Inflammatory macrophage treated with lipopolysaccharide for 1 hour (primary cell): Measurements from ENCODE around the gene IPO11.
"Not testable (repeated sequence)": the region's sequence is repeated elsewhere in the genome, so short reads cannot be mapped to it uniquely, and the experiment has no call there.

ENCODE experiments used
- DNase-seq, 2 donors: peaks; one replicate each; pipeline ENCODE4 v3.0.0-alpha.2; 2020 to 2022

IPO11 gene

DNA sequence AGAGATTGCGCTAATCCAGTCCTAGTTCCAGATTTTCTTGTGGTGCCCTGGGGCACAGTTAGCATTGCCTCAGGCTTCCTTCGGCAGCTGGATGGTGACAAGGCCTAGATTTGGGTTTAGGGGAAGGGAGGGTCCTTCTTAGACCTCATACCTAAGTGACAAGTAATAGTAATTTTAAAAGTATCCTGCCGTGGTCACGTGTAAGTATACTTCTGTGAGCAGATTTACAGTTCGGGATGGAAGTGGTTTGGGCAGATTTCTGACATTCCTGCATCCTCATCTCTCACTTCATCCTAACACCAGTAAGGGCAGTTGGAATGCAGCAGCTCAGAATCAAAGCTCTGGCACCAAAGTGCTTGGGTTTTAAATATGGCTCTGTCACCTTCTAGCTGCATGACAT, 237.6 kb downstream of the IPO11 start:
- no peak for DNase-seq

DNA sequence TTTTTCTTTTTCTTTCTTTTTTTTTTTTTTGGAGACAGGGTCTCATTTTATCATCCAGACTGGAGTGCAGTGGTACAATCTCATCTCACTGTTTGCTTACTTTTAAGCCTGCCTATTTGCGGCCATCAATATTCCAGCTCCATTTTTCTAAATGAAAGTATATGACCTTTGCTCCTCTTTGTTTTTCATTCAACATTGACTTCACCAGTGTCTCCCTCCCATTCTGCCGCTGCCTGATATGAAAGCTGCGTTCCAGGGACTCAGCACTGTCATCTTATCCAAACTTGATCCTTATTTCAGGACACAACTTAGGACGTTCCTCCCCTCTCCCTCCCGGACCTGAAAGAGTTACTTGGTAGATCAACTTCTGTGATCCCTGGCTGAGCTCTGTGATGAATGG, 239.7 kb downstream of the IPO11 start:
- DNase-seq = no peak

DNA sequence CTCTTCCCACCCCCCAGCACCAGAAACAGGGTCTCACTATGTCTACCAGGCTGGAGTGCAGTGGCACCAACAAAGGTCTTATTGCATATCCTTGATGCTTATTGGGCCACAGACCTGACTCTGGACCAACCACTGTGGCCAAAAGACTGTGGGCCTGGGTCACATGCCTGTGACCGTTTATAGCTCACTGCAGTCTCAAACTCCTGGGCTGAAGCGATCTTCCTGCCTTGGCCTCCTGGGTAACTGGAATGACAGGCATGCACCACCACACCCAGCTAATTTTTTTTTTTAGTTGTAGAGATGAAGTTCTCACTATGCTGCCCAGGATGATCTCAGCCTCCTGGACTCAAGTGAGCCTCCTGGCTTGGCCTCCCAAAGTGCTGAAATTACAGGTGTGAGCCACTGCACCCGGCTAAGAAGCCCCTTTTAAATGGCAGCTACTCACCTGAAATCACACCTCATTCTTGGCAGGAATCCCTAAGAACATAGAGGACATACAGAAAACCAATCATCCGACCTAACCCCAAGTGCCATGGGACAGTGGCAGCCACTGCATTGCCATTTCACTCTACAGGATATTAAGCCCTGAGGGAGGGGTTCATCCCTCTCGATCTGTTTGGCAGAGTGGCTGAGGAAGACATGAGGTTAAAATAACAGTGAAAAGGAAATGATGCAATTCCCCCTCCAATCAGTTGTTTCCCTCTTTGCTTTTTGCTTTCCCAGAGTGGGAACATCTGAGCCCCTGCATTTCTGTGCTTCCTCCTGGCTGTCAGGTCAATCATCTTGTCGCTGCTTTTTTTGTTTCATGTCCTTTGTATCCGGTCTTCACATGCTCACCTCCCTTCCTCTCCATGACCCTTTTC, 240.7 kb downstream of the IPO11 start:
- DNase-seq = peak in 1 of 2 donors; percentile 1

DNA sequence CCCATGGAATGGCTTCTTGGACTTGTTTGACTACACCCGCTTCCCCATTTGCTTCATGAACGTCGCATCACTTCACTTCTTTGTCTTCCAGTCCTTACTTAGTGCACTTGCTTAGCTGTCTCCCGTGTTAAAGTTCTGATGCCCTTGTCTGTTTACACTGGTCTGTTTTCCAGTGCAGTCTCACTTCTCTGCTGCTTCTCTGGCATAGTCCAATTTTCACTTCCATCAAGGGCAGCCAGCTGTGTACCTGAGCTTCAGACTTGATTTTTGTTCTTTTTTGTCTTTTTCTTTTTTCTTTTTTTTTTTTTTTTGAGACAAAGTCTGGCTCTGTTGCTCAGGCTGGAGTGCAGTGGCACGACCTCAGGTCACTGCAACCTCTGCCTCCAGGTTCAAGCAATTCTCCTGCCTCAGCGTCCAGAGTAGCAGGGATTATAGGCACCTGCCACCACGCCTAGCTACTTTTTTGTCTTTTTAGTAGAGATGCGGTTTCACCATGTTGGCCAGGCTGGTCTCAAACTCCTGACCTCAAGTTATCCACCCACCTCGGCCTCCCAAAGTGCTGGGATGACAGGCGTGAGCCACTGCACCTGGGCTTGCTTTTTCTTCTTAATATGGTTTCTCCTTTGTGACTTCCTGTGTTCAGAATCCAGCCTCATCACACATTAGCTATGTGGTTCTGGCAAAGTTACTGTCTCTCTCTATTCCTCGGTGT, 241.5 kb downstream of the IPO11 start:
- DNase-seq = peak in 1 of 2 donors; percentile 11

DNA sequence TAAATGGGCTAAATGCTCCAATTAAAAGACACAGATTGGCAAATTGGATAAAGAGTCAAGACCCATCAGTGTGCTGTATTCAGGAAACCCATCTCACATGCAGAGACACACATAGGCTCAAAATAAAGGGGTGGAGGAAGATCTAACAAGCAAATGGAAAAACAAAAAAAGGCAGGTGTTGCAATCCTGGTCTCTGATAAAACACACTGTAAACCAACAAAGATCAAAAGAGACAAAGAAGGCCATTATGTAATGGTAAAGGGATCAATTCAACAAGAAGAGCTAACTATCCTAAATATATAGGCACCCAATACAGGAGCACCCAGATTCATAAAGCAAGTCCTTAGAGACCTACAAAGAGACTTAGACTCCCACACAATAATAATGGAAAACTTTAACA, 245.2 kb downstream of the IPO11 start:
- DNase-seq = not testable (repeated sequence)

DNA sequence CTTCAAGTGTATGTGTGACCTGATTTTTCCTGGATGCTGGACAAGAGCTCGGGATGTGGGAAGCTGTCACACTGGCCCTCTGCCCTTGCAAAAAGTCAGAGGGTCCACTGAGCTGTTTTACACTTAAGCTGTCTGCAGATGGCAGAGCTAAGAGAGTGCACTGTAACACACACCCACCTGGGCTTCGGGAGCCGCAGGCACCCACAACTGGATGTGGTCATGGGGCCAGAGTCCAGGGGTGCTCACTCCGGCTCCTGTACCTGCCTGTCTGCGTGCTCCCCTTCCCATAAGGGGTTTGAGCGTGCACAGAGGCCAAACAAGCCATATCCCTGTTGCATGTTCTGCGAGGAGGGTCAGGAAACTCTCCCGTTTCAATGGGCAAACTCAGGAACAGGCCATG, 248.6 kb downstream of the IPO11 start:
- no peak for DNase-seq

DNA sequence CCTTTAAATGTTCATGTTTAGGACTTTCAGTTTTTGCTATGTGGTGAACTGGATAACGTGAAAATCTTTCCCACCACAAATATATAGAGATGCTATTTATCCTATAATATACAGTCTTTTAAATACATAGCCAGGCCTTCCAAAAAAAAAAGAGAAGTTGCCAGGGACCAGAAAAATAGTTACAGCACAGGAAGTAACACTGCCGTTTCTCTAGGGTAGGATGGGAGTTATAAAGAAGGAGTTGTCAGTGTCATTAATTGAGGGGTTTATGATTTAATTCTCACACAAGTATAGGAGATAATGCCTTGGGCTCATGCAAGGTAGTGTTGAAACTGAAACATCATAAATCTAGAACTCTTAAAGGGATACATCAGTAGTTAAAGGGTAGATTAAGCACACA, 250.0 kb downstream of the IPO11 start:
- DNase-seq = no peak

DNA sequence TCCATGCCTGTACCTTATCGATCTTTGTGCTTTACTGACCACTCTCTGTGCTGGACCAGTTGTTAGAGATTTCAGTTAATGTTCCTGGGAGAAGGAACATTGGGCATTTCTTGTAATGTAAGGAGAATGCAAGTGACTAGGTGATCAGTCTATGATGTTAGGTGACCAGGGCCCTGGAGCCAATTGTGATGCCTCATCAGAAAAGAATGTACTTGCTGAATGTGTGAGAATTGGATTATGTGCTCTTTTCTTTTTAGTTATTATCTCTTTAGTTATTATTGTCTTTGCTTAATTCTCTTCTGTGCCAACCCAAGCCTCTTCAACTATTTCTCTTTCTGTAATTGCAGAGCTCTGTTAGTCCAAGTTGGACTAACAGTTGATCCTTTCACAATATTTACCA, 258.9 kb downstream of the IPO11 start:
- DNase-seq = no peak

DNA sequence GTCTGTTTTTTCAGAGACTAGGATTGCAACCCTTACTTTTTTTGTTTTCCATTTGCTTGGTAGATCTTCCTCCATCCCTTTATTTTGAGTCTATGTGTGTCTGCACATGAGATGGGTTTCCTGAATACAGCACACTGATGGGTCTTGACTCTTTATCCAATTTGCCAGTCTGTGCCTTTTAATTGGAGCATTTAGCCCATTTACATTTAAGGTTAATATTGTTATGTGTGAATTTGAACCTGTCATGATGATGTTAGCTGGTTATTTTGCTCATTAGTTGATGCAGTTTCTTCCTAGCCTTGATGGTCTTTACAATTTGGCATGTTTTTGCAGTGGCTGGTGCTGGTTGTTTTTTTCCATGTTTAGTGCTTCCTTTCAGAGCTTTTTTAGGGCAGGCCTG, 264.0 kb downstream of the IPO11 start:
- not testable (repeated sequence) for DNase-seq
